ENCODE data around the gene WLS. TPM values are rescaled to one million over a fixed set of nuclear protein-coding genes. Genes with fewer than 3 reads are reported as not detected.

WLS gene
- total RNA-seq, 5 donors from 2014 or later (not counting 1 experiment from before 2014, with no cell fraction given) = 0.53 to 1.9 (median 1.0) TPM; not detected in 2

DNA sequence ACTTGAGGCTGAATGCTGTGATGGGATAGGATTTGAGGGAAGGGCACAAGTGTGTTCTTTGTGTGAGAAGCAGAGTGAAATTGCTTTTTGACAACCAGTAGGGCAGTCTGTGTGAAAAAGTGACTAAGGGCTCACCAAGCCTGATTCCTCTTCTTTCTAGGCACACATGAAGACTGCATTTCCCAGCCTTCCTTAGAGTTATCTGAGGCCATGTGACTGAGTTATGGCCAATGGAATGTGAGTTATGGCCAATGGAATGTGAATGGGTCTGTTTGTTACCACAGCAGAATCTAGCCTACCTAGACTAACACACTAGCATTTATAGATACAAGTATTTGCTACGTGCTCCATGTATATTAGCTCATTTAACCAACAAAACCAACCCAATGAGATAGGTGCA lies 146.6 kb downstream of the WLS start:
- Mint-ChIP-seq H3K9me3 (peaks cover 0 to 5% (median 0%) of the 10 kb centered on the region in 3 donors), H3K36me3 (no peaks in the 10 kb centered on the region), H3K4me3 (no peak overlapping the region), H3K27me3 (peaks cover 1 to 9% of the 10 kb centered on the region in 2 donors), H3K4me1 (no peaks in the 10 kb centered on the region), H3K27ac (no peak overlapping the region)
- DNase-seq = no peak
- H3K36me3 ChIP-seq (ENCODE audit: control insufficient read depth in 2 of 2, extremely low read depth in 1 of 2, insufficient read depth in 1 of 2, low read length in 1 of 2) = no peaks in the 10 kb centered on the region
- WGBS (ENCODE audit: insufficient coverage) = no CpG with 5 or more reads among the region's 1 CpG
- H3K9me3 ChIP-seq = no peaks in the 10 kb centered on the region
- no peak overlapping the region for H3K27ac ChIP-seq (ENCODE audit: low read length)
- no peaks in the 10 kb centered on the region for H3K4me1 ChIP-seq (ENCODE audit: control insufficient read depth in 1 of 2, extremely low read depth in 1 of 2, insufficient read depth in 2 of 2, low read length in 2 of 2)
- ChIA-PET POLR2A (no interaction called here), CTCF (no interaction called here)
- ATAC-seq (replicated peaks in 1 of 4) = no peak
- no peak overlapping the region for H3K4me3 ChIP-seq (ENCODE audit: control insufficient read depth in 1 of 2, extremely low read depth in 1 of 2, low read length in 1 of 2)
- H3K27me3 ChIP-seq (replicated peaks in 1 of 2; ENCODE audit: control insufficient read depth in 2 of 2, extremely low read depth in 1 of 2, insufficient read depth in 2 of 2, low read length in 1 of 2) = no peaks in the 10 kb centered on the region

GRCh38 chr1:68083686-68084085 lies 148.6 kb downstream of the WLS start:
- no peaks in the 10 kb centered on the region for H3K9me3 ChIP-seq
- H3K27ac ChIP-seq (ENCODE audit: low read length) = no peak overlapping the region
- ChIA-PET POLR2A (no interaction called here), CTCF (interaction anchor here in 1 of 2 donors (0.5 kb wide), 1 partner anchor 18 kb away, joined by 3 read pairs; no protein-coding TSS in a partner anchor)
- no peaks in the 10 kb centered on the region for H3K36me3 Mint-ChIP-seq
- H3K4me3 ChIP-seq (ENCODE audit: control insufficient read depth in 1 of 2, extremely low read depth in 1 of 2, low read length in 1 of 2) = no peak overlapping the region
- WGBS (ENCODE audit: insufficient coverage) = 100% methylated on average over 1 of the region's 2 CpGs
- H3K27ac Mint-ChIP-seq = no peak overlapping the region
- H3K4me1 Mint-ChIP-seq = no peaks in the 10 kb centered on the region
- H3K27me3 ChIP-seq (replicated peaks in 1 of 2; ENCODE audit: control insufficient read depth in 2 of 2, extremely low read depth in 1 of 2, insufficient read depth in 2 of 2, low read length in 1 of 2) = peaks cover 0 to 2% of the 10 kb centered on the region in 2 experiments
- H3K36me3 ChIP-seq (ENCODE audit: control insufficient read depth in 2 of 2, extremely low read depth in 1 of 2, insufficient read depth in 1 of 2, low read length in 1 of 2) = no peaks in the 10 kb centered on the region
- H3K9me3 Mint-ChIP-seq = peaks cover 0 to 5% (median 0%) of the 10 kb centered on the region in 3 donors
- peaks cover 4 to 14% of the 10 kb centered on the region in 2 donors for H3K27me3 Mint-ChIP-seq
- H3K4me1 ChIP-seq (ENCODE audit: control insufficient read depth in 1 of 2, extremely low read depth in 1 of 2, insufficient read depth in 2 of 2, low read length in 2 of 2) = no peaks in the 10 kb centered on the region
- no peak overlapping the region for H3K4me3 Mint-ChIP-seq
- DNase-seq = no peak
- no peak for ATAC-seq (replicated peaks in 1 of 4)

DNA sequence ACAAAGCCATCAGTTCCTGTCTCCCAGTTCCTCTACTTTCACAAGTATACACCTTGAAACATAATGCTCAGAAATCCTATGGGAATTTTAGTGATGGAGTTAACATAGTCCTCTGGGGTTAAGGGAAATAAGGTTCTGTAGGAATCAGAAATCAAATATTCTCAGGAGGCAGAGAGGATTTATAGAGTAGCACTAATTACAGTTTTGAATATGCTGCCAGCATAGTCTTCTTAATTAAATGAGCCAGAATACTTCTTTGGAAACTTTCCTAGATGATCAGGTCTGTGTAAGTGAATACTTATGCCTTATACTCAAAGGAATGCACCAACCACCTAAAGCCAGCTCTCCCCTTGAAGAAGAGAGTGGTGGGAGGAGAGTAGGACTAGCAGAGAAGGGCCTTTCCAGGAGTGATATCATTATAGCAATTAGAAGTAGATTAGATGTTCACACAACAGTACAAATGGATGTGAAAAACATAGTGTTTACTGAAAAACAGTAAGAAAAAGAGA lies 150.5 kb downstream of the WLS start:
- peaks cover 0 to 5% (median 0%) of the 10 kb centered on the region in 3 donors for H3K9me3 Mint-ChIP-seq
- Histone ChIP-seq H3K27me3 (replicated peaks in 1 of 2; ENCODE audit: control insufficient read depth in 2 of 2, extremely low read depth in 1 of 2, insufficient read depth in 2 of 2, low read length in 1 of 2) (peaks cover 0 to 5% of the 10 kb centered on the region in 2 experiments), H3K36me3 (ENCODE audit: control insufficient read depth in 2 of 2, extremely low read depth in 1 of 2, insufficient read depth in 1 of 2, low read length in 1 of 2) (no peaks in the 10 kb centered on the region), H3K4me1 (ENCODE audit: control insufficient read depth in 1 of 2, extremely low read depth in 1 of 2, insufficient read depth in 2 of 2, low read length in 2 of 2) (no peaks in the 10 kb centered on the region), H3K27ac (ENCODE audit: low read length) (no peak overlapping the region), H3K9me3 (no peaks in the 10 kb centered on the region), H3K4me3 (ENCODE audit: control insufficient read depth in 1 of 2, extremely low read depth in 1 of 2, low read length in 1 of 2) (no peak overlapping the region)
- no peak overlapping the region for H3K27ac Mint-ChIP-seq
- CTCF ChIA-PET = no interaction called here
- H3K36me3 Mint-ChIP-seq = no peaks in the 10 kb centered on the region
- POLR2A ChIA-PET = no interaction called here
- no peak overlapping the region for H3K4me3 Mint-ChIP-seq
- H3K4me1 Mint-ChIP-seq = no peaks in the 10 kb centered on the region
- peaks cover 4 to 14% of the 10 kb centered on the region in 2 donors for H3K27me3 Mint-ChIP-seq
- ATAC-seq (replicated peaks in 1 of 4) = no peak
- DNase-seq = no peak

GRCh38 chr1:68078647-68079046 lies 153.7 kb downstream of the WLS start:
- ChIA-PET CTCF (no interaction called here), POLR2A (no interaction called here)
- no peaks in the 10 kb centered on the region for H3K9me3 ChIP-seq
- no peaks in the 10 kb centered on the region for H3K4me1 ChIP-seq (ENCODE audit: control insufficient read depth in 1 of 2, extremely low read depth in 1 of 2, insufficient read depth in 2 of 2, low read length in 2 of 2)
- peaks cover 0 to 5% of the 10 kb centered on the region in 2 experiments for H3K27me3 ChIP-seq (replicated peaks in 1 of 2; ENCODE audit: control insufficient read depth in 2 of 2, extremely low read depth in 1 of 2, insufficient read depth in 2 of 2, low read length in 1 of 2)
- no peaks in the 10 kb centered on the region for H3K36me3 ChIP-seq (ENCODE audit: control insufficient read depth in 2 of 2, extremely low read depth in 1 of 2, insufficient read depth in 1 of 2, low read length in 1 of 2)
- Mint-ChIP-seq H3K36me3 (no peaks in the 10 kb centered on the region), H3K27ac (no peak overlapping the region), H3K9me3 (peaks cover 0 to 5% (median 2%) of the 10 kb centered on the region in 3 donors), H3K4me1 (no peaks in the 10 kb centered on the region), H3K27me3 (peaks cover 4 to 14% of the 10 kb centered on the region in 2 donors), H3K4me3 (no peak overlapping the region)
- DNase-seq (no peak), ATAC-seq (replicated peaks in 1 of 4) (no peak)
- H3K27ac ChIP-seq (ENCODE audit: low read length) = no peak overlapping the region
- 29% methylated on average over 1 of the region's 2 CpGs for WGBS (ENCODE audit: insufficient coverage)
- H3K4me3 ChIP-seq (ENCODE audit: control insufficient read depth in 1 of 2, extremely low read depth in 1 of 2, low read length in 1 of 2) = no peak overlapping the region

Other genes starting within 250 kb of the WLS start
- not detected for gene DIRAS3, start 181.9 kb downstream of the WLS start, total RNA-seq
- not detected for gene RPE65, start 217.4 kb upstream of the WLS start, total RNA-seq